GM18909 (cell line): ENCODE data around the gene SLC4A5.
"Not testable (repeated sequence)": the region's sequence is repeated elsewhere in the genome, so short reads cannot be mapped to it uniquely, and the experiment has no call there.

Experiments used
- ATAC-seq: cut with Tn5 transposase; IDR thresholded peaks from one replicate; pipeline ENCODE4 v1.9.1; 2021; ENCODE audit warnings: mild to moderate bottlenecking; ENCODE audit not compliant: unreplicated experiment, poor library complexity

The SLC4A5 gene

DNA sequence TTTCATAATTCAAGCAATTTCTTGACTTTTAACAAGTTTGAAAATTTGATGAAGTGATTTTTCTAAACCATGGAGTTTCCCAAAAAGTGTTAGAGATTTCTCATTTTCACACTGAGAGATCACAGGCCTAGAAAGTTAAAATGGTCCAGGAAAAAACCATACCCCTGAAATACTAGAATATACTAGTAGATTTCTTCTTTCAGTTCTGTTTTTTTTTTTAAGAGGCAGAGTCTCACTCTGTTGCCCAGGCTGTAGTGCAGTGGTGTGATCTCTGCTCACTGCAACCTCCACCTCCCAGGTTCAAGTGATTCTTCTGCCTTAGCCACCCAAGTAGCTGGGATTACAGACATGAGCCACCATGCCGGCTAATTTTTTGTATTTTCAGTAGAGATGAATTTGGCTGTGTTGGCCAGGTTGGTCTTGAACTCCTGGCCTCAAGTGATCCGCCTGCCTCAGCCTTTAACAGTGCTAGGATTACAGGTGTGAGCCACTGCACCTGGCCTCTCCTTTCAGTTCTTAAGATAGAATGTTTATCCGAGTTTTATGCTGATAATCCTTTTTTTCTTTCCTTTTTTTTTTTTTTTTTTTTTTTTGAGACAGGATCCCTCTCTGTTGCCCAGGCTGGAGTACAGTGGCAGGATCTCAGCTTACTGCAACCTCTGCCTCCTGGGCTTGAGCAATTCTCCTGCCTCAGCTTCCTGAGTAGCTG lies 130.4 kb downstream of the SLC4A5 start:
- no peak for ATAC-seq

DNA sequence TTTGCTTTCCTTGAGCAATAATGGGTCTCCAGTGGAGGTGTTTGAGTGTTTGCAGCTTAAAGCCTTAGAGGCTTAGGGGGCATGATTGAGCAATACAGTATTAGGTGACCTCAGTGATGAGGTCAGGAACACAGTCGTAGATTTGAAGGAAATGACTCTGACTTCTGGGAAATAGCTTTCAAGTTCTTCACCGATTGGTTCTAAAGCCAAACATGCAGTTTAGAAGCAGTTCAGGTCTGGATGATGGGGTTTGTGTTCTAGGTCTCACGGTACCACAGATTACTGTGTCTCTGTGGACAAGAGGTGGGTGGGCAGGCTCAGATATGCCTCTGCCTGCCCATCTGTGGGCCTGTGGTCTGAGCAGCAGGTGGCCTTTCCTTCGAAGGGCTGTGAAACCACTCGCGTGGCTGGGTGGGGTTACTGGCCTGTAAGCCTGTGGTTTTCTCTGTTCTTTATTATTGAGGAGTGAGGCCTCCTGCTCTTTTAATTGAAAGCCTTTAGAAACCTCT lies 137.0 kb downstream of the SLC4A5 start:
- ATAC-seq = peak; percentile 72

DNA sequence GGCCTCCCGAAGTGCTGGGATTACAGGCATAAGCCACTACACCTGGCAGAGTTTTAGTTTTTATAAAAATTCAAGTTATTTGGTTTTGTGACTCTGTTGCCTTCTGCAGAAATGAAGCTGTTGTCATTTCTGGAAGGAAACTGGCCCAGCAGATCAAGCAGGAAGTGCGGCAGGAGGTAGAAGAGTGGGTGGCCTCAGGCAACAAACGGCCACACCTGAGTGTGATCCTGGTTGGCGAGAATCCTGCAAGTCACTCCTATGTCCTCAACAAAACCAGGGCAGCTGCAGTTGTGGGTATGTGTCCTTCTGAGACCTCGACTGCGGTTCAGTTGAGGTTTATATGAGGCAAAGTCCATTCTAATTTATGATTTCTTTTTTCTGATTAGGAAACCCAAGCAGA lies 137.6 kb downstream of the SLC4A5 start:
- ATAC-seq = peak; percentile 41

DNA sequence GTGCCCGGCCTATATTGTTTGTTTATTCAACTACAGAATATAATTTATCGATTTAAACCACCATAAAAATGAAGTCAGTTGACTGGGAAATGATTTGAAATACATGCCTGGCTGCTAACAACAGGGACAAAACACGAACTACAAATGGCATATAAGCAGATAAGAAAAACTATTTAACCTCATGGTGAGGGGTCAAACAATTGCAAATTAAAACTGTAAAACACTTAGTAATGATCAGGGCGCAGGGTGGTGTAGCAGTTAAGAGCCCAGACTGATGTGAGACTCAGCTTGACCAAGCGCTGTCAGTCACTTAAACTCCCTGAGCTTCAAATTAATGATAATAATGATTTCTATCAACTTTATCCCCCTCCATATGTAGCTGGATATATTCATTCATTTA lies 138.1 kb downstream of the SLC4A5 start:
- ATAC-seq = no peak

DNA sequence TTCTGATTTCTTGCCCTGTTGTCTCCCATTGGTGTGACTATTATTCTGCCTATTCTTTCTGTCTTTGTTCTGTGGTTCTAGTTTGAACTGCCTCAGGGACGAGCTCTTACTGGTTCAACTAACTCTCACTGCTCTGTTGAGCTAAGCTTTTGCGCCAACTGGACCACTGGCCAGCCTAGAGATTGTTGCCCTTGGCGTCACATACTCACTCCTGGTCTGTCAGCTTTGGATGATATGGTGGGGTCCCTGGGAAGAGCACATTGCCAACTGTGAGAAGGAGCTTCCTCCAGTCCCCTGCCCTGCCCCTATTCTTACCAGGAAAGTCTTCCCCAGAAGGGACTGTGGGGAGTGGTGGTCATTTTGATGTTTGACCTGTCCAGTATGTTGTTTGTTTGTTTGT lies 138.8 kb downstream of the SLC4A5 start:
- no peak for ATAC-seq

DNA sequence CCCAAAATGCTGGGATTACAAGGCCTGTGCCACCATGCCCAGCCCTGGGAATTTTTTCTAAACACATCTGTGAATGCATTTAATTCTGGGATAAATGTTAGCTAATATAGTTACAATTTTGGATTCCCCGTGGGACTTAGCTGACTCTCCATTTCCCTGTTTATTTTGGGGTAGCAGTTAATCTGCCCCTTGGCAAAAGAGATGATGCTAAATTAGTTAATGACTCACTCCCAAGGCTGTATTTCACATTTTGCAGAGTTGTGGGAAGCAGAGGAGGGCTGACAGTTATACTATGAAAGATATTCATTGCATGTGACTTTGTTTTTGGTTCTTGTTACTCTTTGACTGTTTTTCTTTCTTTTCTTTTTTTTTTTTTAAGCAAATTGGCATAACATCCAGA lies 141.6 kb downstream of the SLC4A5 start:
- no peak for ATAC-seq

DNA sequence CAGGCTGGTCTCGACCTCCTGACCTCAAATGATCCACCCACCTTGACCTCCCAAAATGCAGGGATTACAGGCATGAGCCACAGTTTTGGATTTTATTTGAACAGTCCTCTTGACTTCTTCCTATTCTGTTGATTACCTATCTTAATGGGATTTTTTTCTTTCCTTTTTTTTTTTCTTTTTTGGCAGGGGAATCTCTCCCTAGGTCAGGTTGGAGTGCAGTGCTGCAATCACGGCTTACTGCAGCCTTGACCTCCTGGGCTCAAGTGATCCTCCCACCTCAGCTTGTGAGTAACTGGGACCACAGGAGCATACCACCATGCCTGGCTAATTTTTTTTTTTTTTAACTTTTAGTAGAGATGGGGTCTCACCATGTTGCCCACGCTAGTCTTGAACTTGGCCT lies 142.0 kb downstream of the SLC4A5 start:
- no peak for ATAC-seq

DNA sequence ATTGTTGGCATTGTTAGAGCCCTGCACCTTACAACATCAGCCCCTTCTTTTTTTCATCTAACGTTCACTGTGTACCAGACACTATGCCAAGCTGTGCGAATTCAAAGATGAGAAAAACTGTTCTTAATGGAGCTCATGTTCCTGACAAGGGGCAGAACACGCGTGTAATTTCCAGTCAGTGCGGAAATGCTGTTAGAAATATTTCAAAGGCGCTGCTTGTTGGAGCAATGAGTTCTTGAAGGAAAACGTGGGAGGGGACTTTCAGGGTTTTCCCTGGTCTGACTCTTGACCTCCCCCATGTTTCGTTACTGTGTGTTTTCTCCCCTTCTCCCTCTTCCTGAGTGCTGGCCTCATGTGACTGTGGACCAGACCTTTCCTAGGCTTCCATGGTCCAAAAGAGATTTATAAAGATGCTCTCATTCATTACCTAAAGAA lies 143.3 kb downstream of the SLC4A5 start:
- ATAC-seq = no peak

DNA sequence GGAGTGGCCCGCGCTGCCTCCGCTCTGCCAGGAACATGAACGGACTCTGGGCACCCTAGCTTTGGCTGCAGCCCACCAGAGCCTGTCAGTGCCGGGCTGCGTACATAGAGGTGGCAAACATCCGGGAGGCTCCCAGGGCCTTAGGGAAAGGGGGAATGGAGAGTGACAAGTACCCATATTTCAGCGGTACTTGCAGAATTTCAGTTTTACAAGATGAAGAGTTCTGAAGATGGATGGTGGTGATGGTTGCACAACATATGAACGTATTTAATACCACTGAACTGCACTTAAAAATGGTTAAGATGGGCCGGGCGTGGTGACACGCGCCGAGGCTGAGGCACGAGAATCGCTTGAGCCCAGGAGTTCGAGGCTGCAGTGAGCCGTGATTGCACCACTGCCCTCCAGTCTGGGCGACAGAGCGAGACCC lies 143.9 kb downstream of the SLC4A5 start:
- no peak for ATAC-seq

DNA sequence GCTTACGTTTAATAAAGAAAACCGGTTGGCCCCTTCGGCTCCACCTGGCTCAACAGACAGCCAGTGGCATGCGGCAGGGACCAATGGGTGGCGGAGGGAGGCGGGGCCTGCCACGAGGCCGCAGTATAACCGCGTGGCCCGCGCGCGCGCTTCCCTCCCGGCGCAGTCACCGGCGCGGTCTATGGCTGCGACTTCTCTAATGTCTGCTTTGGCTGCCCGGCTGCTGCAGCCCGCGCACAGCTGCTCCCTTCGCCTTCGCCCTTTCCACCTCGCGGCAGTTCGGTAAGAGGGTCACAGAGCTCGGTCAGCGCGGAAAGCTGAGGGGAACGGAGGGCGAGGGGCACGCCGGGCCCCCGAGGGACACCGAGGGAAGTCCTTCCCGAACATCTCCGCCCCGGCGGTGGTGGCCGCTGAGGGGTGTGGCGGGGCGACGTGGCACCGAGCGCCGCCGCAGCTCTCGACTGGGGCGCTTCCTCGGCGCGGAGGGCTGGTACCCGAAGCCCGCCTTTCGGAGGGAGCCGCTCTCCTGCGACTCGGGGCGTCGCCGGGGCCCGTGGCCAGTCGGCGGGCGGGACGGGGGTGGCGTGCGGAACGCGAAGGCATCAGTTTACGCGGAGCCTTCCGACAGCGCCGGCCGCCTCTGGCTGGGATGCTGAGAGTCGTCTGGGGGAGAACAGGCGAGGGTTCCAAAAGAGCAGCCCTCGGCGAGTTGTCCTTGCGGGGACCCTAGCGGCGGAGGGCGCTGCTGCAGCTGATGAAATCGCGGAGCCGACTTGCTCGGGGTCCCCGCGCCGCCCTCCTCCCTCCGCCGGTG lies 144.5 kb downstream of the SLC4A5 start, which contains the start of gene MTHFD2:
Gene MTHFD2, plus strand, starts transcription at position 155 of the 814 bp plus-strand sequence. Its CDS starts 27 bp downstream, at position 182.
- ATAC-seq = peak; percentile 91

DNA sequence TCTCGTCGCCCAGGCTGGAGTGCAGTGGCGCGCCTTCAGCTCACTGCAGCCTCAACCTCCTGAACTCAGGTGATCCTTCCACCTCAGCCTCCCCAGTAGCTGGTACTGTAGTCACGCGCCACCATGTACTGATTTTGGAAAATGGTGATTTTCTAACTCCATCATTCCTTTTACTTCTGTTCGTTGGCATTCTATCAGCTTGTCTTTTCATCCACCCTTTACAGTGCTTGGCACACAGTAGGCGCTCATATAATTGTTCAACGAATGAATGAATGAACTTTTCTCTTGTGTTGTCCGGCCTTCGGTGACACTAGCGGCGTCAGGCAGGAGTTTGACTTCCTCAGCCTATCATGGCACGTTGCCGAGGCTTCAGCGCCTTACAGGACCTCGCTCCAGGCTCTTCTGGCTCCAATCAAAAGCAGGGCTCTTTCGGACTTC lies 145.2 kb downstream of the SLC4A5 start:
- no peak for ATAC-seq

DNA sequence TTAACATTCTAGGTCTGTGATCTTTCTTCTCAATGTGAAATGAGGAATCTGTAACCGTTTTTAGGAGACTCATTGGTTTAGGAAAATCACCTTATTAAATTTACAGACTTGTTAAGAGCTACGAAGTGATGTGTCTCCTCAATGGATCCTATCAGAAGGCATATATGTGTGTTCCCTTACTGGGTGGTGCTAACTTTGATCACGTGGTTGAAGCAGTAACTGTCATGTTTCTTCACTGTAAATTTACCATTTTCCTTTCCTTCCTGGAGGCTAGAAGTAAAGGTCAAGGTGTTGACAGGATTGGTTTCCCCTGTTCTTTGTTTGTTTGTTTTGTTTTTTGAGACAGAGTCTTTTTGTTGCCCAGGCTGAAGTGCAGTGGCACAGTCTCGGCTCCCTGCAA lies 146.2 kb downstream of the SLC4A5 start:
- no peak for ATAC-seq

DNA sequence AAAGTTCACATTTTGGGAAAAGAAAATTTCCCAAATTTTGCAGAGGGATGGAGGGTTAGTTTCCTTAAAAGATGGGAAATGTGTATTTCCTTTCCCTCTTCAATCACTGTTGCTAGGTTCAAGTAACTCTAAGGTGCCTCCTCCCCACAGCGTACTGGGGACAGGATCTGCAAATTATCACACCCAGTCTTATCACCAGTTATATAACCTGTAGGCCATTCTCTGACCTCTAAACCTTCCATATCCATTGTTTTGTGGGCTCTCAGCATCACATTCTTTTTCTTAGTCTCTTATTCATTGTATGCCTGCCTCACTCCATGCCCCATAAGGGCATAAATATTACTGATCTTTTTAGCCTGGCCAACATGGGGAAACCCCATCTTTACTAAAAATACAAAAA lies 148.4 kb downstream of the SLC4A5 start:
- no peak for ATAC-seq

DNA sequence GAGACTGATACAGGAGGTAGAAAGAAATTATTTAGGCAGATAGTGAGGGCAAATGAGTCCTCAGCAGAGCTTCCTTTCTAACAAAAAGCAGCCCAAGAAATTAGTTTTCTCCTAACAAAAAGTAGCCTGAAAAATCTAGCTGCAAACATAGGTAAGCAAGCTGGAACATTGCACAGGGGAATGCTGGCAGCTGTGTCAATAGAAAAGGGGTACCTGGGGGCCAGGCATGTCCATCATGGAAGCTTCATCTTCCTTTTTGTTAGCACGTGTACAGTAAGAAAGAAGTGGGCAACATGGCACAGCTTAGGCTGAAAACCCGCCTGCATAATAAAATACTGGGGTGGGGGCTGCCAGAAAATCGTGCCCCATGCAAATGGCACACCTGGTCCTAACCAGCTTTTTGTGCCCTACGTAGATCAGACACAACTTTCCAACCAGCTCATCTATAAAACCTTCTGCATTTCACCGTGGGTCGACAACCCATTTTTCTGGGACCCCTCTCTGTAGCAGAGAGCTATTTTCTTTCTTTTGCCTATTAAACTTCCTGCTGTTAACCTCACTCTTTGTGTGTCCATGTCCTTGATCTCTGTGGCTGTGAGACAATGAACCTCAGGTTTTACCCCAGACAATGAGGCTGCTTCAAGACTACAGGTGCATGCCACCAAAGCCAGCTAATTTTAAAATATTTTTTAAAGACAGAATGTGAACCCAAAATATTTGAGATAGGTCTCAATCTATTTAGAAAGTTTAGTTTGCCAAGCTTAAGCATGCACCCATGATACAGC lies 151.4 kb downstream of the SLC4A5 start:
- no peak for ATAC-seq

DNA sequence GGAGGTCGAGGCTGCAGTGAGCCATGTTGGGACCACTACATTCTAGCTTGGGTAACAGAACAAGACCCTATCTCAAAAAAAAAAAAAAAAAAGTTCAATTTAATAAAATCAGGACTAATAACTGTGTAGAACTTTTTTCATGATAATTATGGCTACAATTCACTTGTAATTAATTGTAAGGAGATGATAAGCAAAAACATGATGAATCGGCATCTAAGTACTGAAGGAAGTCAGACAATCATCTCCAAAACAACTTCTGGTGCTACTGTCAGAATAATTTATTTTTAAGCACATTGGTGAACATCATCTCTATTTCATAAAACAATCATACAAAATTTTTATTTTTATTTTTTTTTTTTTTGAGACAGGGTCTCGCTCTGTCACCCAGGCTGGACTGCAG lies 154.5 kb downstream of the SLC4A5 start:
- no peak for ATAC-seq

DNA sequence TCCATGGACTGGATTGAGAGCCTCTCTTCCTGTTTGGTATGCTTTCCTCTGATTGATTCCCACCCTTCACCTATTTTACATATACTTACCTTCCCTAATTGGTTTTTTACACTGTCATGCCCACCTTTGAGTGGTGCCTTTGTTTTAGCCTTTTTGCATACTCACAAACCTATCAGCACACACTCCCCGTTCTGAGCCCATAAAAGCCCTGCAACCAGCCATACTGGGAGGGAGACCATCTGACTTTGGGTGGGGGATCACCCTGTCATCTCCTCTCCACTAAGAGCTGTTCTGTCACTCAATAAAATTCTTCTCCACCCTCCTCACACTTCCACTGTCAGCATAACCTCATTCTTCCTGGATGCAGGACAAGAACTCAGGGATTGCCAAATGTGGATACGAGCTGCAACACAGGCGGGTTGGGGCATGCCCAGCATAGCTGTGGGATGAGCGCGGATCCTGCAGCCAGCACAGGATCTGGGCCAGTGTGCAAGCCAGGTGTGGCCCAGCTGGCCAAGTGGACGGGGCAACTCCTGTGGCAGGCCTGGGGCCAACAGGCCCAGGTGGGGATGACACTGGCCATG lies 155.1 kb downstream of the SLC4A5 start:
- no peak for ATAC-seq

DNA sequence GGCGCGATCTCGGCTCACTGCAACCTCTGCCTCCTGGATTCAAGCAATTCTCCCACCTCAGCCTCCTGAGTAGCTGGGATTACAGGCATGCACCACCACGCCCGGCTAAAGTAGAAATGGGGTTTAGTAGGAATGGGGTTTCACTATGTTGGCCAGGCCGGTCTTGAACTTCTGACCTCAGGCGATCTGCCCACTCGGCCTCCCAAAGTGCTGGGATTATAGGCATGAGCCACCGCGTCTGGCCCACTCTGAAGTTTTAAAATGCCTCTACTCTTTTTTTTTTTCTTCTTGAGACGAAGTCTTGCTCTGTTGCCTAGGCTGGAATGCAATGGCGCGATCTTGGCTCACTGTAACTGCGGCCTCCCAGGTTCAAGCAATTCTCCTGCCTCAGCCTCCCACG lies 156.5 kb downstream of the SLC4A5 start:
- not testable (repeated sequence) for ATAC-seq

DNA sequence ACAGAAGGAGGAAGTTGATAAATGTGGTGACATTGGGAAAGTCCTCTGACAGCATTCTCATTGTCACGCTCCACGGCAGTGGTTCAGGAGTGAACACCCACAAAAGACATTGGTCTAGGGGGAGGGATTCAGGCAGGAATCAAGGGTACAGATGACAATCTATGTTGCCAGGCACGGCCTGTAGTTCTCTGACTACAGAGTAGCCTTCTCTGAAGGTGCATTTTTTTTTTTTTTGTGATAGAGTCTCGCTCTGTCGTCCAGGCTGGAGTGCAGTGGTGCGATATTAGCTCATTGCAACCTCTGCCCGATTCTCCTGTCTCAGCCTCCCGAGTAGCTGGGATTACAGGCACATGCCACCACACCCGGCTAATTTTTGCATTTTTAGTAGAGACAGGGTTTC lies 157.2 kb downstream of the SLC4A5 start:
- peak; percentile 53 for ATAC-seq

DNA sequence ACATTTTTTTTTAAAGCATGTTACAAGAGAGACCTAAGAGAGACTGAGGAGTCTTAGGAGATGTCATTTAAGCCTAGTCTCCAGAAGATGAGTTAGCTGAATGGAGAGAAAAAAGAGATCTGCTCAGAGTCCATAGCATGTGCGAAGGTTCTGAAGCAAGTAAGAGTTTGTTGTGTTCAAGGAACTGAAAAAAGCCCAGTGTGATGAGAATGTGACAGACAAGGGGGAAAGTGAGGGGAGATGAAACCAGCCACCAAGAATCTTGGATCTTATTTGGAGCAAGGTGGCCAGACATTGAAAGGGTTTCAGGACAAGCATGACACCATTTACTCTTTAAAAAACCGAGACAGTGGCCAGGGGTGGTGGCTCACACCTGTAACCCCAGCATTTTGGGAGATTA lies 159.3 kb downstream of the SLC4A5 start:
- no peak for ATAC-seq

DNA sequence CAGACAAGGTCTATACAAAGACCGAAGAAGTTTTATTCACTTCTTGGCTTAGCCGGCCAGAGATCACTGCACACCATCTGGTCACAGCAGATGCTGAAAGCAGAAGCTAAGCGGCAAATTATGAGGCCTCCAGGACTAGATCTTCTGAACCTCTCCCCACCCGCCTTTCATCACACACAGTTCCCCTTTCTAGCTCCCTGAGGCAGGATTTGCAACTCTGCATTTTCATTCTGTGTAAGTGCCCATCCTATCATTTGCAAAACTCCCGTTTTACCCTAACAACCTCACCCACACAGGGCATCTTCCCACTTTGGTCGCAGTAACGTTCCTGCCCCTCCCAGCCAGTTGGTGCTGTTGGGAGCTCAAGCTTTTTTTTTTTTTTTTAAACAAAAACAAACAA lies 161.5 kb downstream of the SLC4A5 start:
- peak; percentile 32 for ATAC-seq
